RPMI8226 (cell line): ENCODE measurements around the gene PIEZO2.
A peak's percentile ranks its signal among the peaks of the same experiment; 100 is the strongest.
"Not testable (repeated sequence)": the region's sequence is repeated elsewhere in the genome, so short reads cannot be mapped to it uniquely, and the experiment has no call there.

Experiments used
- DNase-seq: peaks from one replicate; pipeline ENCODE4 v3.0.0-alpha.2; 2015

PIEZO2 gene

GRCh38 chr18:10878703-10879102, 270.7 kb downstream of the PIEZO2 start:
- DNase-seq = peak; percentile 73

- DNase-seq = no peak
Measured at GRCh38 chr18:10877987-10878386, 271.4 kb downstream of the PIEZO2 start.

GRCh38 chr18:10875811-10876210, 273.6 kb downstream of the PIEZO2 start:
- no peak for DNase-seq

- no peak for DNase-seq
Measured at GRCh38 chr18:10872304-10872703, 277.1 kb downstream of the PIEZO2 start.

GRCh38 chr18:10864722-10865121, 284.6 kb downstream of the PIEZO2 start:
- no peak for DNase-seq

GRCh38 chr18:10863026-10863425, 286.3 kb downstream of the PIEZO2 start:
- DNase-seq = no peak

- no peak for DNase-seq
Measured at GRCh38 chr18:10860928-10861327, 288.4 kb downstream of the PIEZO2 start.

GRCh38 chr18:10860382-10860781, 289.0 kb downstream of the PIEZO2 start:
- no peak for DNase-seq

GRCh38 chr18:10858477-10858876, 290.9 kb downstream of the PIEZO2 start:
- DNase-seq = no peak

GRCh38 chr18:10856132-10856531, 293.2 kb downstream of the PIEZO2 start:
- no peak for DNase-seq

GRCh38 chr18:10852385-10853303, 296.7 kb downstream of the PIEZO2 start:
- DNase-seq = no peak

- peak; percentile 71 for DNase-seq
Measured at GRCh38 chr18:10851824-10852319, 297.5 kb downstream of the PIEZO2 start.

GRCh38 chr18:10850840-10851239, 298.5 kb downstream of the PIEZO2 start:
- DNase-seq = no peak

- DNase-seq = peak; percentile 69
Measured at GRCh38 chr18:10850216-10850615, 299.2 kb downstream of the PIEZO2 start.

GRCh38 chr18:10847907-10848306, 301.5 kb downstream of the PIEZO2 start:
- no peak for DNase-seq

- DNase-seq = no peak
Measured at GRCh38 chr18:10847408-10847790, 302.0 kb downstream of the PIEZO2 start.

- DNase-seq = no peak
Measured at GRCh38 chr18:10846657-10847407, 302.5 kb downstream of the PIEZO2 start.

GRCh38 chr18:10846035-10846434, 303.3 kb downstream of the PIEZO2 start:
- not testable (repeated sequence) for DNase-seq

GRCh38 chr18:10843565-10843964, 305.8 kb downstream of the PIEZO2 start:
- no peak for DNase-seq

GRCh38 chr18:10842861-10843260, 306.5 kb downstream of the PIEZO2 start:
- no peak for DNase-seq

- DNase-seq = no peak
Measured at GRCh38 chr18:10842371-10842770, 307.0 kb downstream of the PIEZO2 start.

- DNase-seq = no peak
Measured at GRCh38 chr18:10841203-10841602, 308.2 kb downstream of the PIEZO2 start.

GRCh38 chr18:10840743-10841142, 308.6 kb downstream of the PIEZO2 start:
- DNase-seq = no peak

- DNase-seq = no peak
Measured at GRCh38 chr18:10839421-10839820, 309.9 kb downstream of the PIEZO2 start.
